Urinary bladder (tissue), 4 donors: ENCODE measurements around the gene GRIK5. TPM values are rescaled to one million over a fixed set of nuclear protein-coding genes. Genes with fewer than 3 reads are reported as not detected.

Experiments
- DNase-seq: peaks from one replicate; pipeline ENCODE4 v3.0.0-alpha.2; 2015; ENCODE audit errors: extremely low spot score
- H3K27ac ChIP-seq: one replicate; pipeline ENCODE4 v1.5.1; 2013; ENCODE audit warnings: low read depth, mild to moderate bottlenecking, moderate library complexity
- H3K36me3 ChIP-seq: one replicate; pipeline ENCODE4 v1.6.1; 2013; ENCODE audit warnings: mild to moderate bottlenecking, moderate library complexity; ENCODE audit not compliant: insufficient read depth
- H3K4me1 ChIP-seq: one replicate; pipeline ENCODE4 v1.6.1; 2013; ENCODE audit warnings: mild to moderate bottlenecking, moderate library complexity; ENCODE audit not compliant: insufficient read depth
- H3K4me3 ChIP-seq: one replicate; pipeline ENCODE4 v1.5.1; 2013; ENCODE audit warnings: low read depth, low read length
- WGBS: extraction: QIAGEN DNeasy Blood & Tissue Kit; methylation state at CpG from one replicate; pipeline ENCODE4 v1.1.7; 2013; 5-methylcytosine and 5-hydroxymethylcytosine counted together
- polyA plus RNA-seq: library from polyadenylated mRNA; stranded (reverse); fragments of 200-250 nt; gene quantifications from one replicate; pipeline ENCODE4 v1.2.3, GENCODE V29; 2013
- total RNA-seq: library from RNA; depleted of rRNA; stranded (reverse); fragments of >200 nt; gene quantifications from one replicate; pipeline ENCODE4 v1.2.3, GENCODE V29; 2014
- donor health status: healthy with polysubstance abuse.
- donor health status: healthy.

The GRIK5 gene
- total and polyA plus RNA-seq, 2 donors = 2.5 to 8.6 TPM

DNA sequence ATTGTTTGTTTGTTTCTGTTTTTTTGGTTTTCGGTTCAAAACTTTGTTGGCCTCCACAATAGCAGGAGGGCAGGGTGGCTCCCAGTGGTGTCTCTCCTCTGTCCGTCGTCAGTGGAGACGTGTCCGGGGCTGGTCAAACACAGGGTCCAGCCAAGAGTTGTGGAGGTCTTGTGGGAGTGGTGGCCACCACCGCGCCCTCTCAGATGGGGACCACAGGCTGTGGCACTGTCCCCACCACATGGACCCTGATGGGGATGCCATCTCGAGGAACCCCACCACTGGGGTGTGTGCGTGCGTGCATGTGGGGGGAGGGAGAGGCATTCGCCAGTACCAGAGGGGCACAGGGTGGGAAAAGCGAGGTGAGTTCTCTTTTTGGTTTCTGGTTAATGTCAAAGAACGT is 19.8 kb upstream of the GRIK5 start:
- Histone ChIP-seq H3K27ac (no peak overlapping the region), H3K36me3 (no peaks in the 10 kb centered on the region), H3K4me3 (no peak overlapping the region), H3K4me1 (no peaks in the 10 kb centered on the region)
- 88% methylated on average over 13 of the region's 13 CpGs for WGBS
- DNase-seq = no peak

DNA sequence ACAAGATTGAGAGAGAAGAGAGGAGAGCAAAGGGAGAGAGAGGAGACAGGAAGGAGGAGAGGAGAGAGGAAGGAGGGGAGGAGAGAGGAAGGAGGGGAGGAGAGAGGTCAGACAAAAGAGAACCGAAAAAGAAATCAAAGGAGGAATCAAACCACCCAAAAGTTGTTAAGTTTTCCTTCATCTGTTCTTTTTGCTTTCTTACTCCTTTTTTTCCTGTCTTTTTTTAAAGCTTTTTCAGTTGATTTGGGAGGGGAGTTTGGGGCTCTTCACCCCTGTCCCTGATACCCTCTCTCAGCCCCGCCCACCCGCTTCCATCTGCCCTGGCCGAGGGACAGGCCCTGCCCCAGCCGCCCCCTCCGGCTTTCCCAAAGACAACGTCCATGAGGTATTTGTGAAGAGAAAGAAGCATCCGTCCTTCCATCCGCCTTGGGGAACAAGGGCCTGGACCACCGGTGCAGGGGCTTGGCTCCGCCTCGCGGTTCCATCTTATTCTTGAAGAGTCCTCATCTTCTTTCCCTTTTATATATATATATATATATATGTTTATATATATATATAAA is 19.3 kb upstream of the GRIK5 start:
- DNase-seq = no peak
- no peaks in the 10 kb centered on the region for H3K4me1 ChIP-seq
- WGBS = 70% methylated on average over 13 of the region's 13 CpGs
- no peak overlapping the region for H3K27ac ChIP-seq
- no peak overlapping the region for H3K4me3 ChIP-seq
- no peaks in the 10 kb centered on the region for H3K36me3 ChIP-seq

- no peak overlapping the region for H3K27ac ChIP-seq
- 59% methylated on average over 18 of the region's 18 CpGs for WGBS
Observed at GRCh38 chr19:42088471-42089190, 18.6 kb upstream of the GRIK5 start.

GRCh38 chr19:42086770-42087550 is 17.0 kb upstream of the GRIK5 start:
- 80% methylated on average over 11 of the region's 11 CpGs for WGBS
- no peaks in the 10 kb centered on the region for H3K4me1 ChIP-seq
- H3K4me3 ChIP-seq = no peak overlapping the region
- H3K36me3 ChIP-seq = no peaks in the 10 kb centered on the region
- no peak overlapping the region for H3K27ac ChIP-seq
- no peak for DNase-seq

More at GRCh38 chr19:42088471-42089190, 18.6 kb upstream of the GRIK5 start:
- H3K36me3 ChIP-seq = no peaks in the 10 kb centered on the region
- DNase-seq = no peak
- H3K4me1 ChIP-seq = no peaks in the 10 kb centered on the region
- H3K4me3 ChIP-seq = no peak overlapping the region

- WGBS = 83% methylated on average over 9 of the region's 9 CpGs
Observed at GRCh38 chr19:42086188-42086736, 16.3 kb upstream of the GRIK5 start.

DNA sequence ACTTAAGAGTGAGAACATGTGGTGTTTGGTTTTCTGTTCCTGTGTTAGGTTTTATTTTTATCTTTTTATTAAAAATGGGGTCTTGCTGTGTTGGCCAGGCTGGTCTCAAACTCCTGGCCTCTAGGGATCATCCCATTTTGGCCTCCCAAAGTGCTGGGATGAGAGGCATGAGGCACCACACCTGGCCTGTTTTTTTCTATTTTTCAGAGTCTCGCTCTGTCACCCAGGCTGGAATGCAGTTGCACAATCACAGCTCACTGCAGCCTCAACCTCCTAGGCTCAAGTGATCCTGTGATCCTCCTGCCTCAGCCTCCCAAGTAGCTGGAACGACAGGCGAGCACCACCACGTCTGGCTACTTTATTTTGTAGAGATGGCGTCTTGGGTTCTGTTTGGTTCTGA is 13.5 kb upstream of the GRIK5 start:
- Histone ChIP-seq H3K4me3 (no peak overlapping the region), H3K36me3 (peaks cover 6% of the 10 kb centered on the region), H3K27ac (no peak overlapping the region), H3K4me1 (no peaks in the 10 kb centered on the region)
- DNase-seq = no peak
- 96% methylated on average over 5 of the region's 5 CpGs for WGBS

More at GRCh38 chr19:42086188-42086736, 16.3 kb upstream of the GRIK5 start:
- H3K4me1 ChIP-seq = no peaks in the 10 kb centered on the region
- no peak overlapping the region for H3K27ac ChIP-seq
- DNase-seq = no peak
- no peak overlapping the region for H3K4me3 ChIP-seq
- H3K36me3 ChIP-seq = no peaks in the 10 kb centered on the region

DNA sequence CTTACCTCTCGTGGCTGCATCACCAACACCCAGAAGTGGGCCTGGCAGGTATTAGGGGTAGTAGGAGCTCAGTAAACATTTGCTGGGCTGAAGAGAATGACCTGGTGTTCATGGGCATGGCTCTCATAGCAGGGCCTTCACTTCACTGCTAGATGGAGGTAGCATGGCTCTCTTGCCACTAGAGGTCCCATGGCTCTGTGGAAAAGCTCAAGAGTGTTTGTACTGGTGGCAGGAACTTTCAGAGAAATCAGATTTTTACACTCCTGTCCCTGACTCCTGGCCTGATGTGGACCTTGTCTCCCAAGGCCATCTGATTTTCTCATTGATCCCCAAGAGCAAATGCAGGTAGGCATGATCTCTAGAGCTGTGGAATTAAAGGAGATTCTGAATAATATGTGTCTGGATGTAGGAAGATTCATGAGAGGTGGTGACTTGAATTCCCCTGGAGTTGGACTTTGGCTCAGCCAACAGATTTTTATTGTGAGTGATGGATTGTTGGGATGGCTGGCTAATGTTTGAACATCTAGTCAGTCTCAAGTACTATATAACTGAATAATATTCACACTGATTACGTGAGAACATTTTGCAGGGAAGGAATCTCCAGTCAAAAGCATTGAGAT is 11.7 kb upstream of the GRIK5 start:
- H3K27ac ChIP-seq = no peak overlapping the region
- H3K4me1 ChIP-seq = peaks cover 2% of the 10 kb centered on the region
- H3K36me3 ChIP-seq = peaks cover 6% of the 10 kb centered on the region
- WGBS = 78% methylated on average over 2 of the region's 2 CpGs
- H3K4me3 ChIP-seq = no peak overlapping the region
- DNase-seq = no peak

- 94% methylated on average over 28 of the region's 28 CpGs for WGBS
- Histone ChIP-seq H3K36me3 (peaks cover 6% of the 10 kb centered on the region), H3K27ac (no peak overlapping the region), H3K4me3 (no peak overlapping the region), H3K4me1 (peaks cover 2% of the 10 kb centered on the region)
- DNase-seq = no peak
Observed at GRCh38 chr19:42080764-42081375, 10.9 kb upstream of the GRIK5 start.

DNA sequence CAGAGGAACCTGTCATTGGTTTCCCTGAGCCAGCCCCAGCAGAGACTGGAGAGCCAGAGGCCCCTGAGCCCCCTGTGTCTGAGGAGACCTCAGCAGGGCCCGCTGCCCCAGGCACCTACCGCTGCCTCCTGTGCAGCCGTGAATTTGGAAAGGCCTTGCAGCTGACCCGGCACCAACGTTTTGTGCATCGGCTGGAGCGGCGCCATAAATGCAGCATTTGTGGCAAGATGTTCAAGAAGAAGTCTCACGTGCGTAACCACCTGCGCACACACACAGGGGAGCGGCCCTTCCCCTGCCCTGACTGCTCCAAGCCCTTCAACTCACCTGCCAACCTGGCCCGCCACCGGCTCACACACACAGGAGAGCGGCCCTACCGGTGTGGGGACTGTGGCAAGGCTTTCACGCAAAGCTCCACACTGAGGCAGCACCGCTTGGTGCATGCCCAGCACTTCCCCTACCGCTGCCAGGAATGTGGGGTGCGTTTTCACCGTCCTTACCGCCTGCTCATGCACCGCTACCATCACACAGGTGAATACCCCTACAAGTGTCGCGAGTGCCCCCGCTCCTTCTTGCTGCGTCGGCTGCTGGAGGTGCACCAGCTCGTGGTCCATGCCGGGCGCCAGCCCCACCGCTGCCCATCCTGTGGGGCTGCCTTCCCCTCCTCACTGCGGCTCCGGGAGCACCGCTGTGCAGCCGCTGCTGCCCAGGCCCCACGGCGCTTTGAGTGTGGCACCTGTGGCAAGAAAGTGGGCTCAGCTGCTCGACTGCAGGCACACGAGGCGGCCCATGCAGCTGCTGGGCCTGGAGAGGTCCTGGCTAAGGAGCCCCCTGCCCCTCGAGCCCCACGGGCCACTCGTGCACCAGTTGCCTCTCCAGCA is 10.1 kb upstream of the GRIK5 start:
- peaks cover 2% of the 10 kb centered on the region for H3K4me1 ChIP-seq
- no peak overlapping the region for H3K4me3 ChIP-seq
- H3K27ac ChIP-seq = no peak overlapping the region
- peaks cover 6% of the 10 kb centered on the region for H3K36me3 ChIP-seq
- DNase-seq = no peak
- WGBS = 93% methylated on average over 44 of the region's 44 CpGs

DNA sequence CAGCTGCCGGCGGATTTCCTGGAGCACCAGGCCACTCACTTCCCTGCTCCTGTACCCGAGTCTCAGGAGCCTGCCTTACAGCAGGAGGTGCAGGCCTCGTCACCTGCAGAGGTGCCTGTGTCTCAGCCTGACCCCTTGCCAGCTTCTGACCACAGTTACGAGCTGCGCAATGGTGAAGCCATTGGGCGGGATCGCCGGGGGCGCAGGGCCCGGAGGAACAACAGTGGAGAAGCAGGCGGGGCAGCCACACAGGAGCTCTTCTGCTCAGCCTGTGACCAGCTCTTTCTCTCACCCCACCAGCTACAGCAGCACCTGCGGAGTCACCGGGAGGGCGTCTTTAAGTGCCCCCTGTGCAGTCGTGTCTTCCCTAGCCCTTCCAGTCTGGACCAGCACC is 9.3 kb upstream of the GRIK5 start:
- DNase-seq = no peak
- WGBS = 86% methylated on average over 16 of the region's 16 CpGs

GRCh38 chr19:42078538-42079275 is 8.7 kb upstream of the GRIK5 start:
- Histone ChIP-seq H3K36me3 (peaks cover 6% of the 10 kb centered on the region), H3K4me3 (no peak overlapping the region), H3K27ac (no peak overlapping the region), H3K4me1 (peaks cover 2% of the 10 kb centered on the region)
- no peak for DNase-seq
- 75% methylated on average over 15 of the region's 15 CpGs for WGBS

More for the DNA sequence above, 9.3 kb upstream of the GRIK5 start:
- peaks cover 2% of the 10 kb centered on the region for H3K4me1 ChIP-seq
- H3K4me3 ChIP-seq = no peak overlapping the region
- H3K27ac ChIP-seq = no peak overlapping the region
- peaks cover 6% of the 10 kb centered on the region for H3K36me3 ChIP-seq

- H3K4me3 ChIP-seq = no peak overlapping the region
- peaks cover 6% of the 10 kb centered on the region for H3K36me3 ChIP-seq
- H3K27ac ChIP-seq = no peak overlapping the region
- no peak for DNase-seq
- peaks cover 2% of the 10 kb centered on the region for H3K4me1 ChIP-seq
- 94% methylated on average over 1 of the region's 1 CpG for WGBS
Observed at GRCh38 chr19:42078058-42078457, 8.1 kb upstream of the GRIK5 start.
